Activated gamma-delta T cell (primary cell): Measurements from ENCODE around the gene PRKCG.

ENCODE experiments used
- DNase-seq: peaks from one replicate; lab custom pipeline; 2025; lab: John Stamatoyannopoulos, UW

The PRKCG gene

DNA sequence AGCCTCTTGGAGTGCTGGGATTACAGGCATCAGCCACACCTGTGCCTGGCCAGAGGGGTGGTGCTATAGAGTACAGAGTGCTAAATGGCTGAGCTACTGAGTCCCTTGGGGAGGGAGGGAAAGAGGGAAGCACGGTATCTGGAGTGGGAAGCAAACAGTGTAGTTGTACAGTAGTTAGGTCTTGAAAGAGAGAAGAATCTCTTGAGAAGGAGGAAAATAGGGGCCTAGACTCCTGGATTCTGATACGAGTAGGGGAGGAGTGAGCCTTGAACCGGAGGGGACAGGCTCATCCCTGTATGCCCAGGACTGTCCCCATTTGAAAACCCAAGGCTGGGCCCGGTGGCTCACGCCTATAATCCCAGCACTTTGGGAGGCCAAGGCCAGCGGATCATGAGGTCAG, 9.2 kb upstream of the PRKCG start:
- DNase-seq = no peak

DNA sequence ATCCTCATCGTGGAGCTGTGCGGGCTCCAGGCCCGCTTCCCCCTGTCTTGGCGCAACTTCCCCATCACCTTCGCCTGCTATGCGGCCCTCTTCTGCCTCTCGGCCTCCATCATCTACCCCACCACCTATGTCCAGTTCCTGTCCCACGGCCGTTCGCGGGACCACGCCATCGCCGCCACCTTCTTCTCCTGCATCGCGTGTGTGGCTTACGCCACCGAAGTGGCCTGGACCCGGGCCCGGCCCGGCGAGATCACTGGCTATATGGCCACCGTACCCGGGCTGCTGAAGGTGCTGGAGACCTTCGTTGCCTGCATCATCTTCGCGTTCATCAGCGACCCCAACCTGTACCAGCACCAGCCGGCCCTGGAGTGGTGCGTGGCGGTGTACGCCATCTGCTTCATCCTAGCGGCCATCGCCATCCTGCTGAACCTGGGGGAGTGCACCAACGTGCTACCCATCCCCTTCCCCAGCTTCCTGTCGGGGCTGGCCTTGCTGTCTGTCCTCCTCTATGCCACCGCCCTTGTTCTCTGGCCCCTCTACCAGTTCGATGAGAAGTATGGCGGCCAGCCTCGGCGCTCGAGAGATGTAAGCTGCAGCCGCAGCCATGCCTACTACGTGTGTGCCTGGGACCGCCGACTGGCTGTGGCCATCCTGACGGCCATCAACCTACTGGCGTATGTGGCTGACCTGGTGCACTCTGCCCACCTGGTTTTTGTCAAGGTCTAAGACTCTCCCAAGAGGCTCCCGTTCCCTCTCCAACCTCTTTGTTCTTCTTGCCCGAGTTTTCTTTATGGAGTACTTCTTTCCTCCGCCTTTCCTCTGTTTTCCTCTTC, 8.0 kb upstream of the PRKCG start:
- peak; percentile 24 for DNase-seq

DNA sequence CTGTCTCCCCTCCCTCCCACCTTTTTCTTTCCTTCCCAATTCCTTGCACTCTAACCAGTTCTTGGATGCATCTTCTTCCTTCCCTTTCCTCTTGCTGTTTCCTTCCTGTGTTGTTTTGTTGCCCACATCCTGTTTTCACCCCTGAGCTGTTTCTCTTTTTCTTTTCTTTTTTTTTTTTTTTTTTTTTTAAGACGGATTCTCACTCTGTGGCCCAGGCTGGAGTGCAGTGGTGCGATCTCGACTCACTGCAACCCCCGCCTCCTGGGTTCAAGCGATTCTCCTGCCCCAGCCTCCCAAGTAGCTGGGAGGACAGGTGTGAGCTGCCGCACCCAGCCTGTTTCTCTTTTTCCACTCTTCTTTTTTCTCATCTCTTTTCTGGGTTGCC, 7.4 kb upstream of the PRKCG start:
- DNase-seq = no peak

DNA sequence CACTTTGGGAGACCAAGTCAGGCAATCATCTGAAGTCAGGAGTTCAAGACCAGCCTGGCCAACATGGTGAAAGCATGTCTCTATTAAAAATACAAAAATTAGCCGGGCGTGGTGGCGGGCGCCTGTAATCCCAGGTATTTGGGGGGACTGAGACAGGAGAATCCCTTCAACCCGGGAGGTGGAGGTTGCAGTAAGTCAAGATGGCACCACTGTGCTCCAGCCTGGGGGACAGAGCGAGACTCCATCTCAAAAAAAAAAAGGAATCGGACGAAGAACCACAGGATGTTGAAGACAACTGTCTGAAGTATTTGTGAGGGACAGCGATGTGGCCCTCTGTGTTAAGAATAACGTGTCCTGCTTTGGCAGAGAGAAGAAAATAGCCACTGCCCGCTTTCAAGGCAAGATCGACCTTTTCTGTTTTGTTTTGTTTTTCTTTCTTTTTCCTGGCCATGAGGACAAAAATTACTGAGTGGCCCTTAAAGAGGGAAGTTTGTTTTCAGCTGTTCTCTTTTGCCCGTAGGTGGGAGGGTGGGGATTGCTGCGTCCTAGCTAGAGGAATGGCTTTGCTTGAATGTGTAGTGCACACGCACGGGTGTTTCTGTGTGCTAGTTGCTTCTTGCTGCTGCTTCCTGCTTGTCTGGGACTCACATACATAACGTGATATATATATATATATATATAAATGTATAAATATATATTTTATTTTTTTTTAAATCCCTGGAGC, 6.2 kb upstream of the PRKCG start:
- DNase-seq = no peak

GRCh38 chr19:53876651-53877224, 5.3 kb upstream of the PRKCG start:
- DNase-seq = no peak

GRCh38 chr19:53877361-53877766, 4.6 kb upstream of the PRKCG start:
- no peak for DNase-seq

DNA sequence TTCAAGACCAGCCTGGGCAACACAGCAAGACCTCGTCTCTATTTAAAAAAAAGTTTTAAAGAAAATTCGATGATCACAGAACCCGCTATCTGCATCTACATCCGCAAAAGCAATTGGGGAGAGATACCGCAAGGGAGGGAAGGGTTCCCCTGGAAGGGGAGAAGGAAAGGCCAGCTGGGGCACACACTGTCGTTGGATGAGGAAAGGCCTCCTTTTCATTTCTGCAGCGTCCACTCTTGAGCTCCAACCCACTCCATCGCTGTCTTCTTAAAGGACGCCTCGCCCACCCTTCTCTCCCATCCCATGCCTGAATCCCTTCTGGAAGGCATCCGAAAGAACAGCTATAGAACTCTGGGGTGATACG, 3.2 kb upstream of the PRKCG start:
- DNase-seq = no peak

GRCh38 chr19:53879140-53880081, 2.6 kb upstream of the PRKCG start:
- DNase-seq = peak; percentile 60

DNA sequence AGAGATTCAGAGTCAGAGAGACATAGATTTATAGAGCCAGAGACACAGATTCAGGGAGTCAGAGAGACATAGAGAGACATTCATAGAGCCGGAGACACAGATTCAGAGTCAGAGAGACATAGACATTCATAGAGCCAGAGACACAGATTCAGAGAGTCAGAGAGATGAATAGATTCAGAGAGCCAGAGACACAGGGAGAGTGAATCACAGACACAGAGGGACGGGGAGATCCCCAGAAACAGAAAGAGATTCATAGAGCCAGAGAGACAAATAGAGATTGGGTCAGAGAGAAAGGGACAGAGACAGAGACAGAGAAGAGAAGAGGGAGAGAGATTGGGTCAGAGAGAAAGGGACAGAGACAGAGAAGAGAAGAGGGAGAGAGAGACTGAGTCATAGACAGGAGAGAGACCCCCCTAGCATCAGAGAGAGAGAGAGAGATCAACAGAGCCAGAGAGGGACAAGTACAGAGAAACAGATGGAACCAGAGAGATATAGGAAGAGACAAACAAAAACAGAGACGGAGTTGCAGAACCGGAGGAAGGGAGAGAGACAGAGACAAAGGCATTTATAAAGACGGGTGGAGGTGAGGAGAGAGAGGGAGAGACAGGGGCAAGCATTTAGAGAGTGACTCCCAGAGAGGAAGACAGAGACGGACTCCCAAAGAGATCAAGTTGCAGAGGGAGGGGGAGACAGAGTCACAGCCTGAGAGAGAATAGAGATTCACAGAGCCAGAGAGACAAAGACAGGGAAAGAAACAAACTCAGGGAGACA, 1.1 kb upstream of the PRKCG start:
- no peak for DNase-seq

GRCh38 chr19:53882391-53883050, 524 bp downstream of the PRKCG start:
- no peak for DNase-seq

DNA sequence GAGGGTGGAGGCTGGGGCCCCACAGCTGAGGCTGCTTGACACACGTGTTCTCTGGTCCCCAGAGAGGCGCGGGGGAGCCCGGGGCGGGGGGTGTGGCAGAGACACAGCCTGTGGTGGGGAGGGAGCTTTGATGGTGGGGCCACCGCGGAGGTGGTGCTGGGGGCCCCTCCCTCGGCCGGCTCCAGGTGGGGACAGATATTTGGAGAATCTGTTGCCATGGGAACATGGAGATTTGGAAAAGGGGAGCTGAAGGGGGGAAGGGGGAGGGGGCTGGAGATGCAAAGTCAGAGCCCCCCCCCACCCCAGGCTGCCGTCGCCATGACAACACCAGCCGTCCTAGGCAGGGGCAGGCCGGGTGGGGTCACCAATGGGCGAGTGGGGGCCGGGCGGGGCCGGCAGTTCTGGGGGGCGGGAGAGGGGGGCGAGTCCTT, 1.2 kb downstream of the PRKCG start:
- peak; percentile 20 for DNase-seq

GRCh38 chr19:53883741-53884140, 1.7 kb downstream of the PRKCG start:
- no peak for DNase-seq

GRCh38 chr19:53884256-53884655, 2.3 kb downstream of the PRKCG start:
- DNase-seq = no peak

- DNase-seq = no peak
These were observed 3.0 kb downstream of the PRKCG start for GRCh38 chr19:53885036-53885435.

- no peak for DNase-seq
These were observed 10.4 kb downstream of the PRKCG start for GRCh38 chr19:53892301-53892980.

GRCh38 chr19:53892981-53893325, 11.0 kb downstream of the PRKCG start:
- no peak for DNase-seq

DNA sequence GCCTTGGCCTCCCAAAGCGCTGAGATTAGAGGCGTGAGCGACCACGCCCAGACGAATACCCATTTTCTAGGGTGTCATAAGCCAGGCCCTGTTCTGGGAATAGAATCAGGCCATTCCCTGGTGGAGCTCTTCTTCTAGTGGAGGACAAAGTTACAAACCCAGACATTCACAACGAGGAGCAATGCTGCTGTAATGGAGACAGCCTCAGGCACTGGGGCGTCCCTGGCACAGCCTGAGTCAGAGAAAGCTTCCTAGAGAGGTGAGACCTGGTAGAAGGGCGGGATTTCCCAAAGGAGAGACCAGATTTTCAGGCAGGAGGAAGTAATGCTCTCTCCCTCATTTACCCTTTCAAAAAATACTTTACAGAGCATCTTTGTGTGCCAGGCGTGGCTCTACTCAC, 12.7 kb downstream of the PRKCG start:
- DNase-seq = no peak

- DNase-seq = no peak
These were observed 14.7 kb downstream of the PRKCG start for GRCh38 chr19:53896682-53897081.

DNA sequence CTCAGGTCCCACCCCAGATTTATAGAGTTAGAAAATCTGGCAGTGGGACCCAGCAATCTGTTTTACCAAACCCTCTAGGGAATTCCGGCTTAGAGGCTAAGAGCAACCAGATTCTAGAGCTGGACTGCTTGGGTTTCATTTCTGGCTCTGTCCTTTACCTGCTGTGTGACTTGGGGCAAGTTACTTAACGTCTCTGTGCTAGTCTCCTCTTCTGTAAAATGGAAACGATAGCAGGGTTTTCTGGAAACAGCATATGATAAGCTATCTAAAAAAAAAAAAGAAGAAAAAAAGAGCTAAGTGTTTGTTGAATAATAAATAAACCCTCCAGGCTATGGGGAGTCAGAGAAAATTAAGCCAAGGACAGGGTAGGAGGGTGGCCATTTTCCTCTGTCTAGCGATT, 15.5 kb downstream of the PRKCG start:
- no peak for DNase-seq

DNA sequence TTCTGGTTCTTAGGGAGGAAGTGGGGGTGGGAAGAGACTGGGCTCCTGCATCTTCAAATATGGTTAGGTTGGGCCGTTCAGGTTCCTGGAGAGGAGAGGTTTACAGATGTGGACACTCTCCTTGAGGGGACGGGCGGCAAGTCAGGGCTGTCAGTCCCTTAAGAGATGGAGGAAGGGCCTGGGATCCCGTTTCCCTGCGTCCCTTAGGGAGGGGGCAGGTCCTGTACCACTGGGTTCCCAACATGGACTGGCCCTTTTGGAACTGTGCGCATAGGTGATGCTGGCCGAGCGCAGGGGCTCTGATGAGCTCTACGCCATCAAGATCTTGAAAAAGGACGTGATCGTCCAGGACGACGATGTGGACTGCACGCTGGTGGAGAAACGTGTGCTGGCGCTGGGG, 16.2 kb downstream of the PRKCG start:
- no peak for DNase-seq
